Liver (tissue), 9 donors: ENCODE results near the gene SF3B1. TPM values are rescaled to one million over a fixed set of nuclear protein-coding genes. Genes with fewer than 3 reads are reported as not detected.
"Not testable (repeated sequence)": the region's sequence is repeated elsewhere in the genome, so short reads cannot be mapped to it uniquely, and the experiment has no call there.

ENCODE experiments used
- DNase-seq: peaks from one replicate; pipeline ENCODE4 v3.0.0-alpha.2; 2017; ENCODE audit warnings: low spot score
- H3K27ac ChIP-seq, 2 donors: one replicate each; pipeline ENCODE4 v1.7.0; 2013; ENCODE audit warnings: inconsistent platforms in 2 of 2, low read length in 2 of 2, control low read depth in 1 of 2, low read depth in 1 of 2, mild to moderate bottlenecking in 1 of 2
- H3K27me3 ChIP-seq, 4 donors: one replicate each; pipeline versions ENCODE4 v1.6.1 to v1.7.0; 2013; ENCODE audit warnings: low read length in 3 of 4, inconsistent platforms in 1 of 4, mild to moderate bottlenecking in 1 of 4, moderate library complexity in 1 of 4; ENCODE audit not compliant: control insufficient read depth in 4 of 4, insufficient read depth in 4 of 4
- H3K36me3 ChIP-seq, 4 donors: one replicate each; pipeline versions ENCODE4 v1.6.1 to v1.7.0; 2013; ENCODE audit warnings: low read length in 3 of 4, mild to moderate bottlenecking in 3 of 4, low read depth in 1 of 4, moderate library complexity in 1 of 4; ENCODE audit not compliant: control insufficient read depth in 4 of 4, insufficient read depth in 3 of 4
- H3K4me1 ChIP-seq, 4 donors: one replicate each; pipeline versions ENCODE4 v1.6.1 to v1.7.0; 2013; ENCODE audit warnings: low read length in 3 of 4, mild to moderate bottlenecking in 3 of 4, moderate library complexity in 1 of 4; ENCODE audit not compliant: control insufficient read depth in 4 of 4, insufficient read depth in 4 of 4
- H3K4me3 ChIP-seq, 3 donors: one replicate each; pipeline versions ENCODE4 v1.6.1 to v1.7.0; 2013; ENCODE audit warnings: low read length in 3 of 3, control low read depth in 1 of 3, low read depth in 1 of 3, mild to moderate bottlenecking in 1 of 3
- H3K9ac ChIP-seq, 2 donors: one replicate each; pipeline ENCODE4 v1.7.0; 2013; ENCODE audit warnings: low read length in 2 of 2, mild to moderate bottlenecking in 2 of 2, moderate library complexity in 2 of 2, control low read depth in 1 of 2, low read depth in 1 of 2
- H3K9me3 ChIP-seq, 4 donors: one replicate each; pipeline versions ENCODE4 v1.6.1 to v1.7.0; 2013; ENCODE audit warnings: low read length in 3 of 4; ENCODE audit not compliant: control insufficient read depth in 4 of 4
- ATF3 ChIP-seq: IDR thresholded peaks from 2 replicates; pipeline ENCODE4 v1.6.1; 2016; ENCODE audit warnings: antibody characterized with exemption
- CTCF ChIP-seq: fragments of 150-350 bp; IDR thresholded peaks from 2 replicates; pipeline ENCODE4 v1.5.1; 2017; ENCODE audit warnings: improper control_type of control experiment, low read depth, low read length; ENCODE audit not compliant: missing input control
- FOXA1 ChIP-seq: IDR thresholded peaks from 2 replicates; pipeline ENCODE4 v1.6.1; 2016; ENCODE audit warnings: antibody characterized with exemption
- GABPA ChIP-seq, 2 donors: IDR thresholded peaks in 1 of 2; conservative IDR thresholded peaks in 1 of 2; 2 replicates each; pipeline ENCODE4 v1.6.1; 2016; ENCODE audit warnings: antibody characterized with exemption in 2 of 2, mild to moderate bottlenecking in 1 of 2, moderate library complexity in 1 of 2
- HNF4A ChIP-seq, 2 donors: conservative IDR thresholded peaks; 2 replicates each; pipeline ENCODE4 v1.6.1; 2016; ENCODE audit warnings: antibody characterized with exemption in 2 of 2, mild to moderate bottlenecking in 2 of 2
- NR2F2 ChIP-seq: IDR thresholded peaks from 2 replicates; pipeline ENCODE4 v1.6.1; 2016; ENCODE audit warnings: antibody characterized with exemption
- RAD21 ChIP-seq, 2 donors: IDR thresholded peaks; 2 replicates each; pipeline ENCODE4 v1.6.1; 2016; ENCODE audit warnings: antibody characterized with exemption in 2 of 2, mild to moderate bottlenecking in 2 of 2
- RXRA ChIP-seq, 2 donors: IDR thresholded peaks; 2 replicates each; pipeline ENCODE4 v1.6.1; 2017 to 2018; ENCODE audit warnings: antibody characterized with exemption in 2 of 2, mild to moderate bottlenecking in 1 of 2
- SP1 ChIP-seq: IDR thresholded peaks from 2 replicates; pipeline ENCODE4 v1.6.1; 2018; ENCODE audit warnings: antibody characterized with exemption, mild to moderate bottlenecking
- TAF1 ChIP-seq: conservative IDR thresholded peaks from 2 replicates; pipeline ENCODE4 v1.6.1; 2016; ENCODE audit warnings: antibody characterized with exemption, mild to moderate bottlenecking
- YY1 ChIP-seq: IDR thresholded peaks from 2 replicates; pipeline ENCODE4 v1.6.1; 2016; ENCODE audit warnings: antibody characterized with exemption, mild to moderate bottlenecking
- WGBS: extraction: QIAGEN DNeasy Blood & Tissue Kit; methylation state at CpG from one replicate; pipeline ENCODE4 v1.1.7; 2013; 5-methylcytosine and 5-hydroxymethylcytosine counted together
- polyA plus RNA-seq, 2 donors: library from polyadenylated mRNA; stranded (reverse) in 1 of 2; unstranded in 1 of 2; fragments of 200-250 nt in 1 of 2; fragments of >200 nt in 1 of 2; fragmentation: Nextera tagmentation in 1 of 2; extraction: Ambion mirVana in 1 of 2; gene quantifications; one replicate each; pipeline versions ENCODE4 v1.2.1 to v1.2.3, GENCODE V29; 2013 to 2015
- total RNA-seq, 2 donors: library from RNA; depleted of rRNA; stranded (reverse); fragments of >200 nt; gene quantifications; one replicate each; pipeline ENCODE4 v1.2.3, GENCODE V29; 2014
- TF ChIP-seq, protein P1 (sequence below): IDR thresholded peaks from 2 replicates; pipeline ENCODE4 v1.6.1; 2016; ENCODE audit warnings: antibody characterized with exemption
- TF ChIP-seq, protein P2 (sequence below): IDR thresholded peaks from 2 replicates; pipeline ENCODE4 v1.6.1; 2016; ENCODE audit warnings: antibody characterized with exemption
- TF ChIP-seq, protein P3 (sequence below): IDR thresholded peaks from 2 replicates; pipeline ENCODE4 v1.6.1; 2016; ENCODE audit warnings: antibody characterized with exemption, mild to moderate bottlenecking
- donor health status: healthy.
- donor health status: healthy.
- donor health status: healthy.
- donor health status: healthy.
- donor health status: healthy.

Gene SF3B1
- total and polyA plus RNA-seq, 4 donors: 44.1 to 180 (median 139) TPM

GRCh38 chr2:197370664-197371063 lies 64.2 kb downstream of the SF3B1 start:
- DNase-seq, H3K4me1 ChIP-seq, H3K27me3 ChIP-seq, H3K9ac ChIP-seq, H3K36me3 ChIP-seq, H3K4me3 ChIP-seq, H3K27ac ChIP-seq, H3K9me3 ChIP-seq: not testable (repeated sequence)
- WGBS: 97% methylated on average over 31 of the region's 31 CpGs

DNA sequence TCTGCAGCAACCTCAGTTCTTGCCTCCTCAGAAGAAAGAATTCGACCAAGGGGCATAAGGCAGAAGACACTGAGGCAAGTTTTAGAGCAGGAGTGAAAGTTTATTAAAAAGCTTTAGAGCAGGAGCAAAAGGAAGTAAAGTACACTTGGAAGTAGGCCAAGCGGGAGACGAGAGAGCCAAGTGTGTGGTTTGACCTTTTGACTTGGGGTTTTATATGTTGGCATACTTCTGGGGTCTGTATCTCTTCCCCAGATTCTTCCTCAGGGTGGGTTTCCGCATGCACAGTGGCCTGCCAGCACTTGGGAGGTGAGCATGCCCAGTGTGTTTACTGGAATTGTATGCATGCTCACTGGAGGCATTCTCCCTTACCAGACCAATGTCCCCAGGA lies 64.9 kb downstream of the SF3B1 start:
- H3K36me3 ChIP-seq: no peaks in the 10 kb centered on the region
- no peaks in the 10 kb centered on the region for H3K27me3 ChIP-seq
- H3K9ac ChIP-seq: no peak overlapping the region
- no peaks in the 10 kb centered on the region for H3K9me3 ChIP-seq
- WGBS: 55% methylated on average over 4 of the region's 4 CpGs
- H3K4me1 ChIP-seq: no peaks in the 10 kb centered on the region
- no peak for DNase-seq
- TF ChIP-seq, protein P1, sequence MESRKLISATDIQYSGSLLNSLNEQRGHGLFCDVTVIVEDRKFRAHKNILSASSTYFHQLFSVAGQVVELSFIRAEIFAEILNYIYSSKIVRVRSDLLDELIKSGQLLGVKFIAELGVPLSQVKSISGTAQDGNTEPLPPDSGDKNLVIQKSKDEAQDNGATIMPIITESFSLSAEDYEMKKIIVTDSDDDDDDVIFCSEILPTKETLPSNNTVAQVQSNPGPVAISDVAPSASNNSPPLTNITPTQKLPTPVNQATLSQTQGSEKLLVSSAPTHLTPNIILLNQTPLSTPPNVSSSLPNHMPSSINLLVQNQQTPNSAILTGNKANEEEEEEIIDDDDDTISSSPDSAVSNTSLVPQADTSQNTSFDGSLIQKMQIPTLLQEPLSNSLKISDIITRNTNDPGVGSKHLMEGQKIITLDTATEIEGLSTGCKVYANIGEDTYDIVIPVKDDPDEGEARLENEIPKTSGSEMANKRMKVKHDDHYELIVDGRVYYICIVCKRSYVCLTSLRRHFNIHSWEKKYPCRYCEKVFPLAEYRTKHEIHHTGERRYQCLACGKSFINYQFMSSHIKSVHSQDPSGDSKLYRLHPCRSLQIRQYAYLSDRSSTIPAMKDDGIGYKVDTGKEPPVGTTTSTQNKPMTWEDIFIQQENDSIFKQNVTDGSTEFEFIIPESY: no peak
- TF ChIP-seq YY1: no peak
- TF ChIP-seq GABPA (IDR thresholded peaks at IDR 0.05 in 1 of 2, conservative IDR thresholded peaks at IDR 0.05 in 1 of 2): no peak
- TF ChIP-seq, protein P2, sequence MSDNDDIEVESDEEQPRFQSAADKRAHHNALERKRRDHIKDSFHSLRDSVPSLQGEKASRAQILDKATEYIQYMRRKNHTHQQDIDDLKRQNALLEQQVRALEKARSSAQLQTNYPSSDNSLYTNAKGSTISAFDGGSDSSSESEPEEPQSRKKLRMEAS: no peak
- no peak overlapping the region for H3K4me3 ChIP-seq
- H3K27ac ChIP-seq: no peak overlapping the region

- Histone ChIP-seq H3K9me3 (no peaks in the 10 kb centered on the region), H3K4me3 (no peak overlapping the region), H3K27ac (no peak overlapping the region), H3K4me1 (no peaks in the 10 kb centered on the region), H3K36me3 (no peaks in the 10 kb centered on the region), H3K27me3 (no peaks in the 10 kb centered on the region), H3K9ac (no peak overlapping the region)
- TF ChIP-seq RAD21 (IDR thresholded peaks at IDR 0.05): no peak
- no peak for TF ChIP-seq HNF4A (conservative IDR thresholded peaks at IDR 0.05)
- no peak for TF ChIP-seq SP1
- TF ChIP-seq TAF1: no peak
- no peak for TF ChIP-seq NR2F2
- no peak for TF ChIP-seq RXRA (IDR thresholded peaks at IDR 0.05)
- no peak for TF ChIP-seq CTCF
- TF ChIP-seq, protein P3, sequence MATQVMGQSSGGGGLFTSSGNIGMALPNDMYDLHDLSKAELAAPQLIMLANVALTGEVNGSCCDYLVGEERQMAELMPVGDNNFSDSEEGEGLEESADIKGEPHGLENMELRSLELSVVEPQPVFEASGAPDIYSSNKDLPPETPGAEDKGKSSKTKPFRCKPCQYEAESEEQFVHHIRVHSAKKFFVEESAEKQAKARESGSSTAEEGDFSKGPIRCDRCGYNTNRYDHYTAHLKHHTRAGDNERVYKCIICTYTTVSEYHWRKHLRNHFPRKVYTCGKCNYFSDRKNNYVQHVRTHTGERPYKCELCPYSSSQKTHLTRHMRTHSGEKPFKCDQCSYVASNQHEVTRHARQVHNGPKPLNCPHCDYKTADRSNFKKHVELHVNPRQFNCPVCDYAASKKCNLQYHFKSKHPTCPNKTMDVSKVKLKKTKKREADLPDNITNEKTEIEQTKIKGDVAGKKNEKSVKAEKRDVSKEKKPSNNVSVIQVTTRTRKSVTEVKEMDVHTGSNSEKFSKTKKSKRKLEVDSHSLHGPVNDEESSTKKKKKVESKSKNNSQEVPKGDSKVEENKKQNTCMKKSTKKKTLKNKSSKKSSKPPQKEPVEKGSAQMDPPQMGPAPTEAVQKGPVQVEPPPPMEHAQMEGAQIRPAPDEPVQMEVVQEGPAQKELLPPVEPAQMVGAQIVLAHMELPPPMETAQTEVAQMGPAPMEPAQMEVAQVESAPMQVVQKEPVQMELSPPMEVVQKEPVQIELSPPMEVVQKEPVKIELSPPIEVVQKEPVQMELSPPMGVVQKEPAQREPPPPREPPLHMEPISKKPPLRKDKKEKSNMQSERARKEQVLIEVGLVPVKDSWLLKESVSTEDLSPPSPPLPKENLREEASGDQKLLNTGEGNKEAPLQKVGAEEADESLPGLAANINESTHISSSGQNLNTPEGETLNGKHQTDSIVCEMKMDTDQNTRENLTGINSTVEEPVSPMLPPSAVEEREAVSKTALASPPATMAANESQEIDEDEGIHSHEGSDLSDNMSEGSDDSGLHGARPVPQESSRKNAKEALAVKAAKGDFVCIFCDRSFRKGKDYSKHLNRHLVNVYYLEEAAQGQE: no peak
- no peak for TF ChIP-seq FOXA1
- TF ChIP-seq ATF3: no peak
- TF ChIP-seq GABPA (IDR thresholded peaks at IDR 0.05 in 1 of 2, conservative IDR thresholded peaks at IDR 0.05 in 1 of 2): no peak
- 70% methylated on average over 5 of the region's 5 CpGs for WGBS
- DNase-seq: no peak
These were observed 65.4 kb downstream of the SF3B1 start for GRCh38 chr2:197369228-197369932.
